Fibroblast of the conjunctiva (primary cell): Measurements from ENCODE around the gene SLC25A29.
"Not testable (repeated sequence)": the region's sequence is repeated elsewhere in the genome, so short reads cannot be mapped to it uniquely, and the experiment has no call there.

Source experiments
- DNase-seq: peaks from one replicate; pipeline ENCODE4 v3.0.0-alpha.2; 2010; ENCODE audit warnings: low read depth

Gene SLC25A29, protein sequence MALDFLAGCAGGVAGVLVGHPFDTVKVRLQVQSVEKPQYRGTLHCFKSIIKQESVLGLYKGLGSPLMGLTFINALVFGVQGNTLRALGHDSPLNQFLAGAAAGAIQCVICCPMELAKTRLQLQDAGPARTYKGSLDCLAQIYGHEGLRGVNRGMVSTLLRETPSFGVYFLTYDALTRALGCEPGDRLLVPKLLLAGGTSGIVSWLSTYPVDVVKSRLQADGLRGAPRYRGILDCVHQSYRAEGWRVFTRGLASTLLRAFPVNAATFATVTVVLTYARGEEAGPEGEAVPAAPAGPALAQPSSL

DNA sequence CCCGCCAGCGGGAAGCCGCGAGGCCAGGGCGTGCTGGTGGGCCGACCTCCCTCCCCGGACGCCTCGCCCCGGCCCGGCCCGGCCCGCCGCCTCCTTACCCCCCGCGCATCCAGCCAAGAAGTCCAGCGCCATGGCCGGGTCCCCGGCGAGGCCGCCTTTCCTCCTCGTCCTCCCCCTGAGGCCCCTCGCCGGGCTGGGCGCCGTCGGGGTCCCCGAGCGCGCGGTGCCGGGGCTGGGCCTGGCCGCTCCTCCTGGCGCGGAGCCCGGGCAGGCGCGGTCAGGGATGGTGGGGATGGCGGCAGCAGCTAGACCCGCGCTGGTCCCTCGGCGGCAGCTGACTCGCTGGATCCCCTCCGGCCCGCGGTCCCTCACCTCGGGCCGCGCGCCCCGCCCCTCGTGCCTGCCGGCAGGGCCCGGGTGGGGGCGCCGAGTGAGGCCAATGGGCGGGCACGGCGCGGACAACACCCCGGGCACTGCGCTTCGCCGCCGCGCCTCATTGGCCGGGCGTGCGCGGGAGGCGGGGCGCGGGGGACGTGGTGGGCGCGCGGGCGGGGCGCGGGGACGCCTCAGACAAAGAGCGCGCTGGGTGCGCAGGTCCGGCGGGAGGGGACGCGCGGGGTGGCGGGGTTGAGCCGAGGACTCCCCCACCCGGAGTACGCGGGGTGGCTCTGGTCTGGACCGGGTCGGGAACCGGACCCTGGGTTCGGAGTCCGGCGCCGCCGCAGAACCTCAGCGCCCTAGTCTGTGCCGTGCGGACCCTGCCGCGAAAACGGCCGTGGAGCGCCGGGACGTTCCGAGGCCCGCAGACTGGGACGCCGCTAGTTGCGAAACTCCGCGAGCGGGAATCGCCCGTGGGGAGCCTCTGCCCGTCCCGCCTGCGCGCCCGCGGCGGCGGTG lies at the start of gene SLC25A29:
Gene SLC25A29, minus strand, starts transcription at position 344 of the 897 bp plus-strand sequence. Its CDS starts 212 bp downstream, at position 132.
- peak; percentile 42 for DNase-seq

GRCh38 chr14:100350986-100351385 lies 44.7 kb upstream of the SLC25A29 start:
- DNase-seq, result no peak

DNA sequence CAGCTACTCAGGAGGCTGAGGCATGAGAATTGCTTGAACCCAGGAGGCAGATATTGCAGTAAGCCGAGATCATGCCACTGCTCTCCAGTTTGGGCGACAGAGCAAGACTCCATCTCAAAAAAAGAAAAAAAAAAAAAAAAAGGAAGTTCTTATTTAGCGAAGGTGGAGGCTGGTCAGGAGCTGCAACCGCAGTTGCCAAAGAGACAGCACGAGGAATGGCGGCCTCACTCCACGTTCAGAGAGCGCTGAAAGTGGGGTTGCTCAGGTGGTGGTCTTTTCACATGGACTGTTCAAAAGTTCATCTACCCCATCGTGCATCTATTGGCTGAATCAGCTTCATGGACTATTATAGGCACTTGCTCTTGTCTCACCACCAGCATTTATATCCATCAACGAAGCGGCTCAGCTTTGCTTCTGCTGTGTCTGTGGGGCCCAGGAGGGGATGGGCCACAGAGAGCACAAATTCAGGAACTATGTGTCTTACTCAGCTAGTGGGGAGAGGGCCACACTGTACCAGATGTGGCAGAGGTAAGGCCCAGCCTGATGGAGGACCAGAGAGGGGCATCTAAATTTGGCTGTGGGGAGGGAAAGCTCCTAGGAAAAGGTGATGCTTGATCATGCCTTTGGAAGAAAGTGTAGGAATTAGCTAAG lies 44.2 kb upstream of the SLC25A29 start:
- DNase-seq, result no peak

- no peak for DNase-seq
Observed at GRCh38 chr14:100348784-100349685, 42.8 kb upstream of the SLC25A29 start.

DNA sequence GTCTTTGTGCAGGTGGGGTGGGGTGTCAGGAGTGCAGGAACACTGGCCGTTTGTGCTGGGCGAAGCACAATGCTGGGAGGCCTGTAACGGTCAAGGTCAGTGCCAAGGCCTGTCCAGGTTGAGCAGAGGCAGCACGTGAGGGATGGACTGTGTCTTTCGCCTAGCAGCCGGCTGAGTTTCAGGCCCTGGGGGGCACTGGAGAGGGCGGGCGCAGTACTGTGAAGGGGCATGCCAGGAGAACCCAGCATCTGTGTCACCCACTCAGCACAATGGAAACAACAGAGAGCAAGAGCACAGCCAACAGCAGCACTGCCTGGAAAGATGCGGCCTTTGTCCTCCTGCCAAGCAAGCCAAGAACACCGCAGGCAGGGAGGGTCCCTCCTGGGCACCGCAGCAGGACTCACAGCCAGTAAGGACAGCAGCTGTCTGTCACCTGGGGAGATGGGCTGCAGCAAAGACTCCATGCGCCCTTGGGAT lies 42.0 kb upstream of the SLC25A29 start:
- no peak for DNase-seq

DNA sequence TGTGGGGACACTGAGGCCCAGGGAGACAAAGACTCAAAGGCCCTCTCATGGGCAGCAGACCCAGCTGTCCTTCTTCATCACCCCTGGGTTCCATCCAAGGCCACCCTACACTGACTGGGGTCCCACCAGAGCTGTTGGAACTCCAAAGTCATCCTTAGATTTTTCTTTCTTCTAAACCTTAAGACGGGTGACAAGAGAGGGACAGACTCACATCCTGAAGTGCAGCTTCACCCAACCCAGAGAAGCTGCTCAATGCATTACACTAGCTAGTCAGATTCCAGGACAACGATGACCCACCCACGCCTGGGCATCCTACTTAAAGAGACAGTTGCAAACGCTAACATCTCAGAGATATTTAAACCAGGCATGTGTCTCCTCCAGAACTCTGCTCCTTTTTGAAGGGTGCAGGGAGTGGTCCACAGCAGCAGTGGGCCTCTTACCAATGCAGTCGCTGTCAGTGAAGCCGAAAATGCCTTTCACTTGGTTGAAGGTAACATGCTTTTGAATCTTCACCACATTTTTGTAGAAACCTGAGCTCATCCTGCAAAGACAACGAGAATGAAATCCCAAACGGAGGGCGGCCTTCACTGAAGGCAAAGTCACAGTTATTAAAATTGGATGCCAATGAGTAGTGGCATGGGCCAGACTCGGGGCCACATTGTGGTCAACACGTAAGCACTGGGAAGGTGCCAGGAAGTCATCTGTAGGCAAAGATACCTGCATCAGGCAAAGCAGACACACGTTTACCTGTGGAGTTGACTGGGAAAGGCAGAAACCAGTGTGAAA lies 40.3 kb upstream of the SLC25A29 start:
- DNase-seq, result no peak

DNA sequence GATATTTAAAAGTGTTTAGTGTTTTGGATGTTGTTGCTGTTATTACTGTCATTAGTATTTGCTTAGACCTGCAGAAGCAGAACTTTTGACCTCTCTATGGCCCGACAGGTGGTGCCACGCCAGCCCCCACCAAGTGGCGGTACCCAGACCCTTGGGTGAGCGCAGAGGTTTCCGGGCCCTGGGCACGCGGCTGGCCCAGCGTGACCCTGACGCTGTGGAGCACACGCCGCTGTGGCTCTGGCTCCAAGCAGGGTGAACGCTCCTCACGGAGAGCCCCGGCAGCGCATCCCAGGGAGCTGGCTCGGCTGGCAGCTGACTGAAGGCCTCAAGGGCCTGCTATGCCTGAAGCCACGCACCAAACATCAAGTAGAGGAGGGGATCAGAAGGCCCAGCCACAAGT lies 39.5 kb upstream of the SLC25A29 start:
- no peak for DNase-seq

- DNase-seq, result not testable (repeated sequence)
Observed at GRCh38 chr14:100344657-100345056, 38.4 kb upstream of the SLC25A29 start.

- not testable (repeated sequence) for DNase-seq
Observed at GRCh38 chr14:100342826-100343225, 36.6 kb upstream of the SLC25A29 start.

DNA sequence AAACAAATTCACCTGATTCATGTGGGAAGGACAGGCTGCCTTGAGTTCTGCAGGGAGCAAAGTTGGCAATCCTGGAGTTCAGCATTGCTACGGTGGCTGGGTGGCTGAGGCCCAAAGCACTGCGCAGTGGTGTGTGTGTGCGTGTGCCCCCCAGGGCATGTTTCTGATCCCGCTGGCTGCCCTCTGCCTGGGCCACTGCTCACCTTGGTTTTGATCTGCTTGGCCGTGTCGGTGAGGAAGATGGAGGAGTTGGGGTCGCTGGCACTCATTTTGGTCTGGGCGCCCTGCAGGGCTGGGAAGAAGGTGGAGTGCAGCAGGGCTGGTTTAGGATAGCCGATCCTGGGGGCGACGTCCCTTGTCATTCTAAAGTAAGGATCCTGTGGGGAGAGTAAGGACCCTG lies 36.0 kb upstream of the SLC25A29 start:
- DNase-seq, result no peak

DNA sequence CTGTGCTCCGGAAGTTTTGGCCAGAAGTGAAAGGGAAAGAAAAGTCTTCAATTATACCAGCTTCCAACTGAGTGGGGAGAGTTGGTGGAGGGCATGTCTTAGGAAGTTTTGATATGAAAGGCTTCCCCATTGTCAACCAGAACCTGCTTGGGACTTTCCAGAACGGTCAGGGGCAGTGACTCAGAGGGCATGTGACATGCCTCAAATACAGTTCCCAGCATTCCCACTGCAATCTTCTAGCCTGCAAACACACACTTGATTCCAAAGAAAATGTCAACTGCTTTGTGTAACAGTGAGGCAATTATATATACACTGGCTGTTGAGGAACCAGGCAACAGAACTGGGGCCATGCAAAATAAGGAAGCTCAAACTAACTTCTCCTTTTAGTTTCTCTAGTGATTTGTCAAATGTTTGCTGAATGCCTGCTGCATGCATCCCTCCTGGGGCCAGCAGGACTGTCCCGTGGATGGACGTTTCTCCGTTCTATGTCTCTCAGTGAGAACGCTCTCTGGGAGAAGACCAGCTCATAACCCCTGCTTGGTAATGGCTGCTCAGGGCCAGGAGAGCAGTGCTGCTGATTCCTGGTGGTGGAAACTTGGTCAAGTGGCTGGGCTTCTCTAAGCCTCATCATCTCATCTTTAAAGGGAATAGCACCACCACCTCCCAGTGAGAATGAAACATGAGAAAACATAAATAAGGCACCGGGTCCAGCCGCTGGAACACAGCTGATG lies 35.2 kb upstream of the SLC25A29 start:
- peak; percentile 22 for DNase-seq

GRCh38 chr14:100340423-100340813 lies 34.2 kb upstream of the SLC25A29 start:
- no peak for DNase-seq

DNA sequence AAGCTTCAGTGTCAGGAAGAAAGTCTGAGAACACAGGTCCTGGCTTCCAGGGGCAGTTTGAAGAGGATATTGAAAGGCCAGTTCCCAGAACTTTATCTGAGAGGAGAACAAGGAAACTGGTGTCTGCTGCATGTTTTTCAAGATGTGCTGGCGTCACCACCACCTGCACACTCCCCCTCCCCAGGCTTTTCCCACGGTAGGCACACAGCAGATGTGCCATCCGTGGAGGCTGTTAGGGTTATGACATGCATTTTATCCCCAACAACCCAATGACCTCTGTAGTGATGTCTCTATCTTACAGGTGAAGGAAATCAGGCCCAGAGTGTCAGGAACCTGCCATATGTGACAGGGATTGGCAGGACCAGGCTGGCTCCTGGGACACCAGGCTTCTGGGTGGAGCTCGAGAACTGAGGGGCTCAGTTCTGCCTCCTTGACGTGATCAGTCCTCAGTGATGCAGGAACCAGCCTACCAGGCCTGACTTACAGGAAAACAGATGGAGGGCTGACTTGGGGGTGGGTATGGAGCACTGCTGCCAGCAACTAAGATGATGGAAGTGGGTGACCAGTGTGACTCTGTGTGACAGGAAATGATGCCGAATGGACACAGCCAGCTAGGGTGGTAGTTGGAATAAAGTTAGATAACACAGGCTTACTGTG lies 33.6 kb upstream of the SLC25A29 start:
- DNase-seq, result no peak

DNA sequence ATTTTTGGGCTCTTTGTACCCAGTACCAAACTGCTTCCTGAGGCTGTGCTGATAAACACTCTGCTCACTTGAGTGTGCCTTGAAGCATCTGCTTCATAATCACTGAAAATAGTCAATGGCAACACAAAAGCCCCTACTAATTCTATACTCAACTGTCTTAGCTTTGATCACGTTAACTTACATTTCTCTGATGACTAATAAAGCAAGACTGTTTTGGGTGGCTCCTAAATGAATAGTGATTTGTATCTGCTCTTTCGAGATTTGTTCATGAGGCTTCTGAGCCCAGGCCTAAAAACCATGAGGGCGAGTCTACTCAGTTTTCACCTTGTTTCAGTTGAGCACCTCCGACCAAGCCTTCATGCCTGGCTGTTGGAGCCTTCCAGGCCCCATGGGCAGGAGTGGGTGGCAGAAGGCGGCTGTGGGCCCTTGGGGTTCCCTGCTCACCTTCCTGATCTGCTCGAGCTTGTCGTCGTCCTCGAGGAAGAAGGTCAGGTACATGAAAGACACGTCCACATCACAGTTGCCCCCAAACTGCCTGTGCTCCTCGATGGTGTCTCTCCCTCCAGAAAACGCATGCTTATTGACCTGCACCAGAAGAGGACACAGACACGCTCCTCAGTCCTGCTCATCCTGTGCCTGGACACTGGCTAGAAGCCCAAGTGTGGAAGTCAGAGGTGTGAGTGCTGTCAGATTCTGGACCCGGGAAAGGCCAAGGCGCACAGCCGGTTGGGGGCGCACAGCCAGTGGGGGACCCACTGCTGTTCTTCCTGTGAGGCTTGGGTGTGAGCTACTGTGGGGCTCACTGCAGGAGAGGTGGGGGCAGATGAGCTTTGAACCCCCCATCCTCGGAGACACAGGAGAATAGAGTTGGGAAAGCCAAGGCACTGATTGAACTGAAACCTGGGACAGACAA lies 30.6 kb upstream of the SLC25A29 start:
- no peak for DNase-seq

DNA sequence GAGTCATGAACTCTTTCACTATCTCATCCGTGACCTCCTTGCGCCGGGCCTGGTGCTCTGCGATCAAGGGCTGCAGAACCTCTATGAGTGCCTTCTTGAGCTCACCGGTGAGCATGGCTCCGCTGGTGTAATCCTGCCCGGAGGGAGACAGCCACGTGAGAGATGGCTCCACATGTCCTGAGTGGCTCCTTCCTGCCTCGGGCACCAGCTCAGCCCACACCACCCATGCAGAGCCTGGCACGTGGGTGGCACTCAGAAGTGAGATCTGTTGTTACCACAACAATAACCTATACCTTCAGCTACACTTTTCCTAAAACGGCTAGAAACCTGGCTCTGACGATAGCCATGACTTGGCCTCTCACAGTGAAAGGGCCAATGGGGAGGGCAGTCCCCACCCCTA lies 28.7 kb upstream of the SLC25A29 start:
- DNase-seq, result no peak

GRCh38 chr14:100333827-100334226 lies 27.6 kb upstream of the SLC25A29 start:
- DNase-seq, result no peak

DNA sequence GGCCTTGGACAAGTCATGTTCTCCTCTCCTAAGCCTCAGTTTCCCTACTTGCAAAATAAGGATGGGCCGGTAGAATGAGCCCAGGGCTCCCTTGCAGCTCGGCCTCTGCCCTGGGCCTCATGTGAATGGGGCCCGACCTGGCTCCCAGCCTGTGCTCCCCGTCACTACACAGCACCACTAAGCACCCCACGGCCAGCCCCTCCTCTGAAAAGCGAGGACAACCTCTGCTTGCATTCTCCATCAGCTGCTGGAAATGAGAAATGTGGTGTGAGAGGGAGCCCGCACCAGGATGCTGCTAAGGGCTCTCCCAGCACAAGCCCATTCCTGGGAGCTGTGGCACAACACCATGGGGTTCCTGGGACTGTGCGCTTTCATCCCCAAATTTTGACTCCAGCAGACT lies 27.1 kb upstream of the SLC25A29 start:
- no peak for DNase-seq

DNA sequence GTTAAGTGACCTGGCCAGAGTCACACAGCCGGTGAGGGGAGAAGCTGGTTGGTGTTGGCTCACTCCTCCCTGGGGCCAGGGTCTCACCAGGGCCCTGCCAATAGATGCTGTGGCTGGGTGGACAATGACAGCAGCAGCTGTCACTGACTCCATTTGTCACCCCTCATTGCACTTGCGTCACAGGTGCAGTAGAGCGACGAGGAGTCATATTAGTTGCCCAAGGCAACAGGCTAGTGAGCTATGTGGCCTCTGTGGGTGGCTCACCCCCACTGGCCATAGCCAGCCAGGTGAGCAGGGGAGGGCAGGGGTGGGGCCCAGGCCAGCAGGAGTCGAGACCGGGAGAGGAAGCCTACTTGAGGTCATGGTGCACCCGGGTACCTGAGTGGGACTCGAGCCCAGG lies 26.6 kb upstream of the SLC25A29 start:
- DNase-seq, result no peak
